Naive thymus-derived CD4-positive, alpha-beta T cell (primary cell): ENCODE data around the gene CDC7. TPM values are rescaled to one million over a fixed set of nuclear protein-coding genes. Genes with fewer than 3 reads are reported as not detected.

Experiments used
- ATAC-seq: fragments of 150-1000 bp; cut with Tn5 transposase; 2 replicates; pipeline ENCODE4 v1.10.0; 2021; ENCODE audit warnings: mild to moderate bottlenecking, moderate library complexity
- CTCF ChIA-PET: fragments of 350-600 bp; sonication (Branson Sonifier 250); formaldehyde crosslinking; loops from one replicate; lab custom pipeline; 2021; ENCODE audit warnings: antibody characterized with exemption; lab: Charles Lee
- POLR2A ChIA-PET: fragments of 350-600 bp; sonication (Branson Sonifier 250); formaldehyde crosslinking; loops from one replicate; lab custom pipeline; 2021; ENCODE audit warnings: antibody characterized with exemption, inconsistent platforms; lab: Charles Lee
- DNase-seq, 9 donors: peaks; one replicate each; pipeline versions ENCODE4 v3.0.0 to v3.0.0-alpha.2; 2020 to 2022; ENCODE audit warnings: mixed read lengths in 1 of 9
- H3K27ac ChIP-seq: one replicate; pipeline ENCODE4 v1.7.0; 2013; ENCODE audit warnings: mild to moderate bottlenecking, low read depth, low read length, moderate library complexity
- H3K27me3 ChIP-seq, 2 donors: one replicate each; pipeline ENCODE4 v1.7.0; 2013; ENCODE audit warnings: low read length in 2 of 2, mild to moderate bottlenecking in 2 of 2, moderate library complexity in 2 of 2; ENCODE audit not compliant: control insufficient read depth in 2 of 2, insufficient read depth in 2 of 2
- H3K36me3 ChIP-seq, 3 experiments: 1 replicate in 2 of 3; 2 replicates in 1 of 3; pipeline ENCODE4 v1.7.0; 2013; ENCODE audit warnings: low read length in 3 of 3, mild to moderate bottlenecking in 3 of 3, moderate library complexity in 1 of 3; ENCODE audit not compliant: insufficient read depth in 3 of 3, control insufficient read depth in 2 of 3
- H3K4me1 ChIP-seq, 2 donors: one replicate each; pipeline ENCODE4 v1.7.0; 2013; ENCODE audit warnings: low read length in 2 of 2, mild to moderate bottlenecking in 2 of 2, moderate library complexity in 1 of 2; ENCODE audit not compliant: control insufficient read depth in 2 of 2, insufficient read depth in 2 of 2
- H3K4me3 ChIP-seq: 2 replicates; pipeline ENCODE4 v1.7.0; 2013; ENCODE audit warnings: mild to moderate bottlenecking, low read length
- H3K9me3 ChIP-seq, 3 experiments: 1 replicate in 2 of 3; 2 replicates in 1 of 3; pipeline ENCODE4 v1.7.0; 2013; ENCODE audit warnings: low read length in 3 of 3; ENCODE audit not compliant: control insufficient read depth in 2 of 3
- H3K27ac Mint-ChIP-seq, 9 donors: one replicate each; pipeline ENCODE4 v1.8.0; 2020 to 2022; ENCODE audit warnings: mixed read lengths in 9 of 9, mild to moderate bottlenecking in 8 of 9, moderate library complexity in 5 of 9, inconsistent platforms in 2 of 9
- H3K27me3 Mint-ChIP-seq, 5 donors: one replicate each; pipeline ENCODE4 v1.8.0; 2021 to 2022; ENCODE audit warnings: mixed read lengths in 5 of 5, mild to moderate bottlenecking in 1 of 5
- H3K36me3 Mint-ChIP-seq, 5 donors: one replicate each; pipeline ENCODE4 v1.8.0; 2020 to 2022; ENCODE audit warnings: mixed read lengths in 5 of 5, mild to moderate bottlenecking in 3 of 5, inconsistent platforms in 1 of 5
- H3K4me1 Mint-ChIP-seq, 7 donors: one replicate each; pipeline ENCODE4 v1.8.0; 2020 to 2022; ENCODE audit warnings: mixed read lengths in 7 of 7, mild to moderate bottlenecking in 3 of 7, inconsistent platforms in 1 of 7
- H3K4me3 Mint-ChIP-seq, 10 donors: one replicate each; pipeline ENCODE4 v1.8.0; 2020 to 2022; ENCODE audit warnings: mild to moderate bottlenecking in 10 of 10, mixed read lengths in 10 of 10, moderate library complexity in 6 of 10, inconsistent platforms in 2 of 10
- H3K9me3 Mint-ChIP-seq, 11 donors: one replicate each; pipeline ENCODE4 v1.8.0; 2020 to 2022; ENCODE audit warnings: mixed read lengths in 11 of 11, mild to moderate bottlenecking in 4 of 11, inconsistent platforms in 1 of 11, moderate library complexity in 1 of 11
- intact Hi-C, 2 donors: fragments of 100-400 bp; cut with micrococcal nuclease; formaldehyde crosslinking; loops; one replicate each; pipeline ENCODE4 v1.15.1; 2023
- polyA plus RNA-seq, 2 donors: library from polyadenylated mRNA; unstranded; fragments of 300-500 nt; fragmentation: Illumina TruSeq; gene quantifications; one replicate each; pipeline ENCODE4 v1.2.3, GENCODE V29; 2021
- total RNA-seq, 6 experiments: library from RNA in 5 of 6; stranded (reverse) in 5 of 6; gene quantifications; 1 replicate in 5 of 6; 2 replicates in 1 of 6; pipeline ENCODE4 v1.2.3 and lab custom pipeline; 2021 to 2026

Gene CDC7
- total and polyA plus RNA-seq, 7 experiments from 2014 or later, result 3.6 to 17.9 (median 5.5) TPM

- Mint-ChIP-seq H3K4me3 (no peak overlapping the region), H3K27me3 (peaks cover 0 to 3% (median 0%) of the 10 kb centered on the region in 5 donors), H3K9me3 (peaks cover 0 to 4% (median 0%) of the 10 kb centered on the region in 11 donors), H3K36me3 (peaks cover 0 to 15% (median 0%) of the 10 kb centered on the region in 5 donors), H3K4me1 (peaks cover 47 to 83% (median 64%) of the 10 kb centered on the region in 7 donors), H3K27ac (no peak overlapping the region)
- Histone ChIP-seq H3K36me3 (no peaks in the 10 kb centered on the region), H3K27me3 (no peaks in the 10 kb centered on the region), H3K4me1 (peaks cover 43 to 81% of the 10 kb centered on the region in 2 donors), H3K4me3 (no peak overlapping the region), H3K27ac (no peak overlapping the region), H3K9me3 (no peaks in the 10 kb centered on the region)
- DNase-seq (no peak), ATAC-seq (no peak)
- CTCF ChIA-PET, result interaction anchor here (0.9 to 2.1 kb wide), 2 partner anchors 9 to 15 kb away, joined by 4 to 5 read pairs; no protein-coding TSS in a partner anchor
- POLR2A ChIA-PET, result interaction anchor here (0.6 kb wide), 2 partner anchors 27 to 233 kb away, joined by 3 read pairs; no protein-coding TSS in a partner anchor
- intact Hi-C loops, result loop anchor here in 1 of 2 donors (2.0 to 5.0 kb wide), 4 partner anchors 33 to 329 kb away; partner anchors contain the start of gene TGFBR3
Measured at GRCh38 chr1:91557826-91558225, 57.2 kb downstream of the CDC7 start.

GRCh38 chr1:91559046-91559750, 58.5 kb downstream of the CDC7 start:
- Histone ChIP-seq H3K36me3 (no peaks in the 10 kb centered on the region), H3K4me3 (no peak overlapping the region), H3K27me3 (no peaks in the 10 kb centered on the region), H3K9me3 (no peaks in the 10 kb centered on the region), H3K27ac (no peak overlapping the region), H3K4me1 (peaks cover 43 to 67% of the 10 kb centered on the region in 2 donors)
- Mint-ChIP-seq H3K4me3 (peak overlapping the region in 5 of 10 donors; percentile 21 to 85 (median 33)), H3K4me1 (peaks cover 44 to 72% (median 60%) of the 10 kb centered on the region in 7 donors), H3K27me3 (peaks cover 0 to 3% (median 0%) of the 10 kb centered on the region in 5 donors), H3K36me3 (peaks cover 0 to 19% (median 4%) of the 10 kb centered on the region in 5 donors), H3K27ac (peak overlapping the region in 8 of 9 donors; percentile 2 to 91 (median 56)), H3K9me3 (peaks cover 0 to 5% (median 3%) of the 10 kb centered on the region in 11 donors)
- intact Hi-C loops, result loop anchor here in 1 of 2 donors (5.0 kb wide), 3 partner anchors 113 to 328 kb away; partner anchors contain the start of gene TGFBR3
- DNase-seq, result no peak
- no peak for ATAC-seq
- ChIA-PET POLR2A (interaction anchor here (1.3 kb wide), 1 partner anchor 17 kb away, joined by 3 read pairs; no protein-coding TSS in a partner anchor), CTCF (interaction anchor here (1.4 to 2.1 kb wide), 2 partner anchors 10 to 325 kb away, joined by 3 to 4 read pairs; no protein-coding TSS in a partner anchor)

GRCh38 chr1:91559838-91560565, 59.4 kb downstream of the CDC7 start:
- H3K36me3 Mint-ChIP-seq, result peaks cover 0 to 23% (median 5%) of the 10 kb centered on the region in 5 donors
- H3K4me1 ChIP-seq, result peaks cover 38 to 59% of the 10 kb centered on the region in 2 donors
- H3K27ac ChIP-seq, result peak overlapping the region; percentile 3
- no peaks in the 10 kb centered on the region for H3K36me3 ChIP-seq
- H3K4me3 Mint-ChIP-seq, result peak overlapping the region; percentile 28 to 85 (median 68)
- peak overlapping the region; percentile 63 to 95 (median 90) for H3K27ac Mint-ChIP-seq
- CTCF ChIA-PET, result interaction anchor here (1.4 kb wide), 1 partner anchor 324 kb away, joined by 3 read pairs; no protein-coding TSS in a partner anchor
- peaks cover 0 to 8% (median 3%) of the 10 kb centered on the region in 11 donors for H3K9me3 Mint-ChIP-seq
- intact Hi-C loops, result loop anchor here (1.0 to 5.0 kb wide), 6 partner anchors 11 to 327 kb away; partner anchors contain the start of gene TGFBR3 (in 1 of the 2)
- H3K9me3 ChIP-seq, result no peaks in the 10 kb centered on the region
- no peak for ATAC-seq
- H3K4me1 Mint-ChIP-seq, result peaks cover 43 to 67% (median 52%) of the 10 kb centered on the region in 7 donors
- no peak overlapping the region for H3K4me3 ChIP-seq
- peaks cover 0 to 3% (median 0%) of the 10 kb centered on the region in 5 donors for H3K27me3 Mint-ChIP-seq
- POLR2A ChIA-PET, result interaction anchor here (0.7 to 1.3 kb wide), 2 partner anchors 16 to 1951 kb away, joined by 3 to 4 read pairs; no protein-coding TSS in a partner anchor
- peak in 5 of 9 donors; percentile 14 to 27 (median 27) for DNase-seq
- H3K27me3 ChIP-seq, result no peaks in the 10 kb centered on the region

- Histone ChIP-seq H3K4me3 (no peak overlapping the region), H3K36me3 (no peaks in the 10 kb centered on the region), H3K27me3 (no peaks in the 10 kb centered on the region), H3K9me3 (no peaks in the 10 kb centered on the region), H3K4me1 (peaks cover 21% of the 10 kb centered on the region in 2 donors), H3K27ac (no peak overlapping the region)
- peaks cover 0 to 10% (median 3%) of the 10 kb centered on the region in 11 donors for H3K9me3 Mint-ChIP-seq
- ChIA-PET CTCF (no interaction called here), POLR2A (interaction anchor here (0.7 to 1.0 kb wide), 2 partner anchors 8 to 10 kb away, joined by 3 to 4 read pairs; no protein-coding TSS in a partner anchor)
- H3K36me3 Mint-ChIP-seq, result peaks cover 0 to 24% (median 5%) of the 10 kb centered on the region in 5 donors
- no peak for DNase-seq
- intact Hi-C loops, result loop anchor here in 1 of 2 donors (5.0 kb wide), 1 partner anchor 67 kb away; no protein-coding TSS in a partner anchor
- H3K27ac Mint-ChIP-seq, result no peak overlapping the region
- no peaks in the 10 kb centered on the region for H3K27me3 Mint-ChIP-seq
- ATAC-seq, result no peak
- H3K4me3 Mint-ChIP-seq, result no peak overlapping the region
- peaks cover 16 to 36% (median 24%) of the 10 kb centered on the region in 7 donors for H3K4me1 Mint-ChIP-seq
Measured at GRCh38 chr1:91564888-91565701, 64.4 kb downstream of the CDC7 start.

- Histone ChIP-seq H3K27ac (no peak overlapping the region), H3K4me1 (peaks cover 7 to 11% of the 10 kb centered on the region in 2 donors), H3K27me3 (no peaks in the 10 kb centered on the region), H3K36me3 (no peaks in the 10 kb centered on the region), H3K9me3 (no peaks in the 10 kb centered on the region), H3K4me3 (no peak overlapping the region)
- Mint-ChIP-seq H3K9me3 (peaks cover 0 to 8% (median 3%) of the 10 kb centered on the region in 11 donors), H3K27me3 (no peaks in the 10 kb centered on the region), H3K36me3 (peaks cover 0 to 22% (median 5%) of the 10 kb centered on the region in 5 donors), H3K27ac (no peak overlapping the region), H3K4me1 (peaks cover 8 to 32% (median 13%) of the 10 kb centered on the region in 7 donors), H3K4me3 (no peak overlapping the region)
- intact Hi-C loops, result no loop called here
- DNase-seq (no peak), ATAC-seq (no peak)
- POLR2A ChIA-PET, result no interaction called here
- CTCF ChIA-PET, result no interaction called here
Measured at GRCh38 chr1:91567583-91567982, 66.9 kb downstream of the CDC7 start.
